SU-DHL-6 (cell line): ENCODE measurements around the gene CSF1R.

Source experiments
- CTCF ChIP-seq: fragments of 200-600 bp; sonication (generic); IDR thresholded peaks from one replicate; pipeline ENCODE4 v1.5.1; 2017; ENCODE audit warnings: antibody characterized with exemption, mild to moderate bottlenecking, low read length, moderate library complexity; ENCODE audit not compliant: insufficient read depth, poor library complexity, severe bottlenecking
- EZH2phosphoT487 ChIP-seq: fragments of 200-600 bp; sonication (generic), shearing (Covaris generic); conservative IDR thresholded peaks from 2 replicates; pipeline ENCODE4 v1.6.1; 2018; ENCODE audit warnings: mild to moderate bottlenecking, antibody characterized with exemption, low read length, moderate library complexity, mixed read lengths

GRCh38 chr5:150123542-150123941 is 37.2 kb upstream of the CSF1R start:
- TF ChIP-seq CTCF: no peak
- TF ChIP-seq EZH2phosphoT487: no peak
